ENCODE measurements around the gene HARS1. TPM values are rescaled to one million over a fixed set of nuclear protein-coding genes. Genes with fewer than 3 reads are reported as not detected.
"Not testable (repeated sequence)": the region's sequence is repeated elsewhere in the genome, so short reads cannot be mapped to it uniquely, and the experiment has no call there.

Gene HARS1
- total and polyA plus RNA-seq, 4 donors: 43.8 to 54.6 (median 48.4) TPM

DNA sequence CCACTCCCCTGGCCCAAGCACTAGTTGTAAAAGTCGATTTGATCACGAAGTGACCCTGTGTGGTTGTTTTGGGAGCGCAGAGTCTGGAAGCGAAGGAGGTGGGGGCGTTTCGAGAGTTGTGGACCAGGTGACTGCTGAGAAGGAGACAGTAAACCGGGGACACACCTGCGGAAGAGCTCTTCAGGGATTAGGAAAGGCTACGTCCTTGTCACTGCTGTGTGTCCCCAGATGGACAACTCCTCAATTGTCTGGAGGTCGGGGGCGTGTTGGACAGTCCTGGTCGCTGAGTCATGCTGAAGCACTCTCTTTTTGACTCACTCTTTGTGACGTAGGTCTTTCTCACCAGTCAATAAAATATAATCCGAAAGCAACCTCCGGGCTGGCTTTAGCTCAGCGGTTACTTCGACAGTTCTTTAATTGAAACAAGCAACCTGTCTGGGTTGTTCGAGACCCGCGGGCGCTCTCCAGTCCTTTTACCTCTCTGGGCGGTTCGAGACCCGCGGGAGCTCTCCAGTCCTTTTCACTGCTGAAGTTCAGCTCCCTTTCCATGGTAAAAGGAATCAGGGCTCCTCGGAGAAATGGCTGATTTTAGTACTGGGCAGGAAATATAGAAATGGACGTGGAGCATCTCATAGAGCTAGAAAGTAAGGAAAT lies 19.9 kb upstream of the HARS1 start:
- H3K9me3 ChIP-seq (ENCODE audit: control insufficient read depth in 4 of 4, insufficient read depth in 3 of 4, low read length in 3 of 4): no peaks in the 10 kb centered on the region
- H3K27me3 ChIP-seq (ENCODE audit: control insufficient read depth in 3 of 3, insufficient read depth in 3 of 3, low read length in 2 of 3): no peaks in the 10 kb centered on the region
- peak overlapping the region; percentile 7 for H3K4me3 ChIP-seq
- WGBS, 2 donors: 0 to 1% methylated on average over 27 of the region's 27 CpGs
- peak overlapping the region; percentile 38 to 73 for H3K9ac ChIP-seq (ENCODE audit: insufficient read depth in 1 of 2, low read length in 2 of 2)
- H3K27ac ChIP-seq (ENCODE audit: low read depth in 1 of 2, low read length in 1 of 2): peak overlapping the region; percentile 74 to 78
- ATAC-seq (ENCODE audit: insufficient read depth, low FRiP score) (peak; percentile 95), DNase-seq (peak; percentile 87 to 94 (median 88))
- H3K36me3 ChIP-seq (ENCODE audit: control insufficient read depth in 4 of 4, insufficient read depth in 4 of 4, low read length in 4 of 4): peaks cover 2 to 9% (median 2%) of the 10 kb centered on the region in 4 donors
- TF ChIP-seq, protein P1, sequence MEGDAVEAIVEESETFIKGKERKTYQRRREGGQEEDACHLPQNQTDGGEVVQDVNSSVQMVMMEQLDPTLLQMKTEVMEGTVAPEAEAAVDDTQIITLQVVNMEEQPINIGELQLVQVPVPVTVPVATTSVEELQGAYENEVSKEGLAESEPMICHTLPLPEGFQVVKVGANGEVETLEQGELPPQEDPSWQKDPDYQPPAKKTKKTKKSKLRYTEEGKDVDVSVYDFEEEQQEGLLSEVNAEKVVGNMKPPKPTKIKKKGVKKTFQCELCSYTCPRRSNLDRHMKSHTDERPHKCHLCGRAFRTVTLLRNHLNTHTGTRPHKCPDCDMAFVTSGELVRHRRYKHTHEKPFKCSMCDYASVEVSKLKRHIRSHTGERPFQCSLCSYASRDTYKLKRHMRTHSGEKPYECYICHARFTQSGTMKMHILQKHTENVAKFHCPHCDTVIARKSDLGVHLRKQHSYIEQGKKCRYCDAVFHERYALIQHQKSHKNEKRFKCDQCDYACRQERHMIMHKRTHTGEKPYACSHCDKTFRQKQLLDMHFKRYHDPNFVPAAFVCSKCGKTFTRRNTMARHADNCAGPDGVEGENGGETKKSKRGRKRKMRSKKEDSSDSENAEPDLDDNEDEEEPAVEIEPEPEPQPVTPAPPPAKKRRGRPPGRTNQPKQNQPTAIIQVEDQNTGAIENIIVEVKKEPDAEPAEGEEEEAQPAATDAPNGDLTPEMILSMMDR (IDR thresholded peaks at IDR 0.05; ENCODE audit: control extremely low read depth, extremely low read depth): no peak
- no peaks in the 10 kb centered on the region for H3K4me1 ChIP-seq (ENCODE audit: control insufficient read depth in 5 of 5, insufficient read depth in 5 of 5, low read length in 5 of 5)

DNA sequence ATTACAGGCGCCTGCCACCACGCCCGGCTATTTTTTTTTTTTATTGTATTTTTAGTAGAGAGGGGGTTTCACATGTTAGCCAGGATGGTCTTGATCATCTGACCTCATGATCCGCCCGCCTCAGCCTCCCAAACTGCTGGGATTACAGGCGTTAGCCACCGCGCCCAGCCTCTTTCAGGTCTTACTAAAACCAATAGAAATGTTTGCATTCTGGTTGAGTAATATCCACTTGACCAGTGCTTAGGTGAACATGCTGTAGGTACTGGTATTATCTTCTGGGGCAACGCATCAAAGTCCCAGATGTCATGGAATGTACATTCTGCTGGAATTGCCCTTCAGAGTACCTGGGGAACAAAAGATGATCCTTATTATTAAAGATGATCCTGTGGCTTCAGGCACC lies 17.6 kb upstream of the HARS1 start:
- WGBS, 2 donors: 86 to 92% methylated on average over 9 of the region's 9 CpGs
- not testable (repeated sequence) for H3K9me3 ChIP-seq (ENCODE audit: control insufficient read depth in 4 of 4, insufficient read depth in 3 of 4, low read length in 3 of 4); ATAC-seq (ENCODE audit: insufficient read depth, low FRiP score); H3K27me3 ChIP-seq (ENCODE audit: control insufficient read depth in 3 of 3, insufficient read depth in 3 of 3, low read length in 2 of 3); H3K4me3 ChIP-seq; DNase-seq; H3K4me1 ChIP-seq (ENCODE audit: control insufficient read depth in 5 of 5, insufficient read depth in 5 of 5, low read length in 5 of 5); H3K9ac ChIP-seq (ENCODE audit: insufficient read depth in 1 of 2, low read length in 2 of 2); H3K27ac ChIP-seq (ENCODE audit: low read depth in 1 of 2, low read length in 1 of 2)
- H3K36me3 ChIP-seq (ENCODE audit: control insufficient read depth in 4 of 4, insufficient read depth in 4 of 4, low read length in 4 of 4): peaks cover 16 to 22% (median 20%) of the 10 kb centered on the region in 4 donors

DNA sequence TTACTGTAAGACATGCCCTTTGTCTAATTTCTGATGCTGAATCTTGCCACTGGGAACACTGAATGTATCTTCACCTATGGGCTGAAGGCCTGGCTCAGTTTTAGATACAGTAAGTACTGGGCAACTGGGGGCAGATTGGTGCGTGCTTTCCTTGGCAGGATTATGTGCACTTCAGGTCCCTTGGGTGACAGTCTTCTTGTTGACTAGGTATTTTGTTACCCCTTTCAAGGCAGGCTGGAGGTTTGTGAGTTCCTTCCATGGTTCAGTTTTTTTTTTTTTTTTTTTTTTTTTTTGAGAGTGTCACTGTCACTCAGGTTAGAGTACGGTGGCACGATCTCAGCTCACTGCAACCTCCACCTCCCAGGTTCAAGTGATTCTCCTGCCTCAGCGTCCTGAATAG lies 16.6 kb upstream of the HARS1 start:
- ATAC-seq (ENCODE audit: insufficient read depth, low FRiP score): no peak
- Histone ChIP-seq H3K27me3 (ENCODE audit: control insufficient read depth in 3 of 3, insufficient read depth in 3 of 3, low read length in 2 of 3) (no peaks in the 10 kb centered on the region), H3K4me3 (no peak overlapping the region), H3K27ac (ENCODE audit: low read depth in 1 of 2, low read length in 1 of 2) (no peak overlapping the region), H3K36me3 (ENCODE audit: control insufficient read depth in 4 of 4, insufficient read depth in 4 of 4, low read length in 4 of 4) (peaks cover 18 to 26% (median 25%) of the 10 kb centered on the region in 4 donors), H3K9me3 (ENCODE audit: control insufficient read depth in 4 of 4, insufficient read depth in 3 of 4, low read length in 3 of 4) (no peaks in the 10 kb centered on the region), H3K4me1 (ENCODE audit: control insufficient read depth in 5 of 5, insufficient read depth in 5 of 5, low read length in 5 of 5) (no peaks in the 10 kb centered on the region), H3K9ac (ENCODE audit: insufficient read depth in 1 of 2, low read length in 2 of 2) (no peak overlapping the region)
- TF ChIP-seq, protein P1 (IDR thresholded peaks at IDR 0.05; ENCODE audit: control extremely low read depth, extremely low read depth): no peak
- no peak for DNase-seq
- 95 to 96% methylated on average over 4 of the region's 4 CpGs for WGBS, 2 donors

DNA sequence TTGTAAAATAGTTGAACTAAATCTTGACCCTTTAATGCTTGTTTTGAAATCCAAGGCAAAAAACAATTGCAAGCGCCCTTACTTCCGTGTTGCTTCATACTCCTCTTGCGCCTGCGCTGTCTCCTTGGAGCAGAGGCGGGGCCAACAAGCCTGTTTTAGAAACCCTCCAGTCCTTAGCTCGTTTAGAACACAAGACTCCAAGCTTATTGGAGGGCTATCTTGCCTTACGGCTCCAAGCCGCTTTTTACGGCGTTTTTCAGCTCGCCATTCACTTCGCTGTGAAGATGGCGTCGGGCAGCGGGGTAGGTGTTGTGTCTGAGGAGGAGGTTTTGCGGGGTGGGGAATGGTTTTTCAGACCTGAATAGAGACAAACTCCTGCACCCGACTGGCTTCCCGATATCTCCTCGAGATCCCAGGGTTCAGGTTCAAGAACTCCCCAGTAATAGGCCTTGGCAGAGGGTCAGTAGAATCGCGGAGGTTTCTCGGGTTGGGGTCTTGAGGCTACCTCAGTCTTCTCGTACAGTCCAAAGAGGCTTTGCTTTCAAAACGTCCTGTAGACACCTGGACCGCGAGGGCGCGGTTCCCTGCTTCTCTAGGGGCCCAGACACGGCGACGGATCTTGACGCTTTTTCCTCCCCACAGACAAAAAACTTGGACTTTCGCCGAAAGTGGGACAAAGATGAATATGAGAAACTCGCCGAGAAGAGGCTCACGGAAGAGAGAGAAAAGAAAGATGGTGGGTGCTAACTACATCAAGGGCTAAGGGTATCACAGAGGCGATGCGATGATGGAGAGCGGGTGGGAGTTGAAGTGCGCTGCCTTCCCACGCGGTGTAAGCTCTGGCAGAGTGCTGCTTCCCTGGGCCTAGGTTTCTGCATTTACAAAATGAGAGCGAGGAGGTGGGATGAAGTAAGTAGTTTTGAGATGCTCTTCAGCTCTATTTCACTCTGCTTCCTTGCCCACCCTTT lies 9.3 kb upstream of the HARS1 start, which contains the start of gene ZMAT2:
TSS of gene ZMAT2 (plus strand) at position 271 of the 968 bp plus-strand sequence. CDS start at position 285, 14 bp downstream.
- peak within 1 kb of the TSS; percentile 82 to 85 for H3K9ac ChIP-seq (ENCODE audit: insufficient read depth in 1 of 2, low read length in 2 of 2)
- peaks cover 46 to 70% (median 54%) of the 10 kb centered on the region in 4 donors for H3K36me3 ChIP-seq (ENCODE audit: control insufficient read depth in 4 of 4, insufficient read depth in 4 of 4, low read length in 4 of 4)
- H3K4me3 ChIP-seq: peak within 1 kb of the TSS; percentile 80
- TF ChIP-seq, protein P1 (IDR thresholded peaks at IDR 0.05; ENCODE audit: control extremely low read depth, extremely low read depth): no peak
- H3K27me3 ChIP-seq (ENCODE audit: control insufficient read depth in 3 of 3, insufficient read depth in 3 of 3, low read length in 2 of 3): no peaks in the 10 kb centered on the region
- H3K4me1 ChIP-seq (ENCODE audit: control insufficient read depth in 5 of 5, insufficient read depth in 5 of 5, low read length in 5 of 5): peaks cover 0 to 13% (median 5%) of the 10 kb centered on the region in 5 donors
- peak within 1 kb of the TSS; percentile 39 to 80 for H3K27ac ChIP-seq (ENCODE audit: low read depth in 1 of 2, low read length in 1 of 2)
- H3K9me3 ChIP-seq (ENCODE audit: control insufficient read depth in 4 of 4, insufficient read depth in 3 of 4, low read length in 3 of 4): no peaks in the 10 kb centered on the region
- ATAC-seq (ENCODE audit: insufficient read depth, low FRiP score) (peak; percentile 100), DNase-seq (peak; percentile 95 to 99 (median 98))
- WGBS, 2 donors: 1 to 3% methylated on average over 44 of the region's 44 CpGs
